HFF-Myc (cell line): ENCODE results near the gene ARHGAP15.

Source experiments
- DNase-seq: peaks from one replicate; pipeline ENCODE4 v3.0.0-alpha.2; 2011; ENCODE audit warnings: low read depth; ENCODE audit errors: extremely low read depth
- H3K4me3 ChIP-seq: replicated peaks from 2 replicates; pipeline ENCODE4 v1.5.1; 2011; ENCODE audit warnings: low read depth, mild to moderate bottlenecking, control low read depth, low read length
- CTCF ChIP-seq: IDR thresholded peaks from 2 replicates; pipeline ENCODE4 v1.5.1; 2012; ENCODE audit warnings: mild to moderate bottlenecking, low read depth, low read length, control low read depth; ENCODE audit errors: missing control alignments

The ARHGAP15 gene

GRCh38 chr2:143300536-143300935, 171.3 kb downstream of the ARHGAP15 start:
- no peak for TF ChIP-seq CTCF
- no peak overlapping the region for H3K4me3 ChIP-seq
- no peak for DNase-seq

GRCh38 chr2:143311426-143311825, 182.2 kb downstream of the ARHGAP15 start:
- DNase-seq = no peak
- no peak for TF ChIP-seq CTCF
- no peak overlapping the region for H3K4me3 ChIP-seq

- no peak for DNase-seq
Observed at GRCh38 chr2:143312441-143312840, 183.2 kb downstream of the ARHGAP15 start.

GRCh38 chr2:143313861-143314260, 184.6 kb downstream of the ARHGAP15 start:
- no peak for DNase-seq
- TF ChIP-seq CTCF = no peak
- no peak overlapping the region for H3K4me3 ChIP-seq

More at GRCh38 chr2:143312441-143312840, 183.2 kb downstream of the ARHGAP15 start:
- no peak for TF ChIP-seq CTCF
- H3K4me3 ChIP-seq = no peak overlapping the region

- no peak overlapping the region for H3K4me3 ChIP-seq
- TF ChIP-seq CTCF = no peak
- DNase-seq = no peak
Observed at GRCh38 chr2:143321994-143322393, 192.8 kb downstream of the ARHGAP15 start.

GRCh38 chr2:143329288-143329687, 200.1 kb downstream of the ARHGAP15 start:
- H3K4me3 ChIP-seq = no peak overlapping the region
- DNase-seq = no peak
- no peak for TF ChIP-seq CTCF

GRCh38 chr2:143333168-143333791, 204.1 kb downstream of the ARHGAP15 start:
- H3K4me3 ChIP-seq = no peak overlapping the region
- no peak for DNase-seq
- no peak for TF ChIP-seq CTCF
